ENCODE results near the gene GPHN.

- TF ChIP-seq EP300 (IDR thresholded peaks at IDR 0.05) (no peak), POLR2A (IDR thresholded peaks at IDR 0.05) (no peak)
These were observed 36.4 kb upstream of the GPHN start for GRCh38 chr14:66471584-66471983.

Measured in upper lobe of left lung (tissue), 4 donors.